OCI-LY7 (cell line): Measurements from ENCODE around the gene STK31.

Experiments
- CTCF ChIP-seq: fragments of 200-600 bp; sonication (generic); conservative IDR thresholded peaks from 2 replicates; pipeline ENCODE4 v1.5.1; 2014; ENCODE audit warnings: mild to moderate bottlenecking, antibody characterized with exemption, low read length, moderate library complexity, mixed read lengths
- EZH2phosphoT487 ChIP-seq: fragments of 200-600 bp; sonication (generic); IDR thresholded peaks from 2 replicates; pipeline ENCODE4 v1.6.1; 2018; ENCODE audit warnings: low read depth, borderline replicate concordance, mild to moderate bottlenecking, mixed run types, antibody characterized with exemption, low read length, moderate library complexity, mixed read lengths

- no peak for TF ChIP-seq CTCF
- TF ChIP-seq EZH2phosphoT487, result no peak
These were observed 78.8 kb downstream of the STK31 start for GRCh38 chr7:23788843-23789242.
